ENCODE measurements around the gene TXNRD3.
"Not testable (repeated sequence)": the region's sequence is repeated elsewhere in the genome, so short reads cannot be mapped to it uniquely, and the experiment has no call there.

TXNRD3 gene

GRCh38 chr3:126612479-126613205, 42.3 kb downstream of the TXNRD3 start:
- TF ChIP-seq CTCF (IDR thresholded peaks at IDR 0.05; ENCODE audit: control extremely low read depth, extremely low read depth, low read depth, missing control alignments), result no peak
- DNase-seq (ENCODE audit: extremely low spot score), result no peak
- POLR2A ChIA-PET, result no interaction called here
- CTCF ChIA-PET, result interaction anchor here (1.3 to 1.4 kb wide), 2 partner anchors 8 to 47 kb away, joined by 3 to 5 read pairs; no protein-coding TSS in a partner anchor

DNA sequence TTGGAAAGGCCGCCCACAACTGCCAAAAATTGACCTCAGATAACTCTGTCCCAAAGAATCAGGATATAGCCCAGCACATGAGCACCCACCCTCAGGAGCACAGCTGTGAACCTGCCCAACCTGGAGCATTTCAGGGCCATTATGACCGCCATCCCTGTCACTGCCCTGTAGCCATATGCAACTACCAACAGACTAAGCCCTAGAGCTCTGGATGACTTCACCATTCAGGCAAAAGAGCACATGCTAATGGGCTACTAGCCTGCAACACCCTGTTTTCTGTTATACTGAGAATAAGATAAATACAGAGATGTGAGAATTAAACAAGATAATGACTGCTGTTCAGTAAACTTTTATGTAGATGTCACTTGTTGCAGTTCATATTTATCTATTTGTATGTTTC, 45.0 kb downstream of the TXNRD3 start:
- ChIA-PET CTCF (interaction anchor here (0.8 to 1.8 kb wide), 3 partner anchors 11 to 39 kb away, joined by 3 to 4 read pairs (median 3); no protein-coding TSS in a partner anchor), POLR2A (no interaction called here)
- no peak for TF ChIP-seq CTCF (IDR thresholded peaks at IDR 0.05; ENCODE audit: control extremely low read depth, extremely low read depth, low read depth, missing control alignments)
- no peak for DNase-seq (ENCODE audit: extremely low spot score)

- no peak for DNase-seq (ENCODE audit: extremely low spot score)
- TF ChIP-seq CTCF (IDR thresholded peaks at IDR 0.05; ENCODE audit: control extremely low read depth, extremely low read depth, low read depth, missing control alignments), result no peak
- ChIA-PET CTCF (no interaction called here), POLR2A (no interaction called here)
These were observed 47.6 kb downstream of the TXNRD3 start for GRCh38 chr3:126607214-126607908.

- CTCF ChIA-PET, result no interaction called here
- TF ChIP-seq CTCF (IDR thresholded peaks at IDR 0.05; ENCODE audit: control extremely low read depth, extremely low read depth, low read depth, missing control alignments), result no peak
- DNase-seq (ENCODE audit: extremely low spot score), result no peak
- POLR2A ChIA-PET, result no interaction called here
These were observed 48.9 kb downstream of the TXNRD3 start for GRCh38 chr3:126606001-126606400.

DNA sequence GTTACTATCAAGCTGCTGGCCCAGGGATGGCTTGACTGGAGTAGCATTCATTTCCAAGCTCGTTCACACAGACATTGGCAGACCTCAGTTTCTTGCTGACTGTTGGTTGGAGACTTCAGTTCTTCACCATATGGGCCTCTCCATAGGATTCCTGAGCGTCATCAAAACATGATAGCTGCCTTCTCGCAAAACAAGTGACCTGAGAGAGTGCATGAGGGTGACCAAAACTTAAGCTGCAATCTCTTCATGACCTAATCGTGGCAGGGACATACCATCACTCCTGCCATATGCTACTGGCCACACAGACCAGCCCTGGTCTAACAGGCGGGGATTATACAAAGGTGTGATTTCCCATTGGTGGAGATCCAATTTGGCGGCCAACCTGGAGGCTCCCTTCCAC, 50.2 kb downstream of the TXNRD3 start:
- no peak for TF ChIP-seq CTCF (IDR thresholded peaks at IDR 0.05; ENCODE audit: control extremely low read depth, extremely low read depth, low read depth, missing control alignments)
- CTCF ChIA-PET, result interaction anchor here (0.6 to 1.7 kb wide), 3 partner anchors 8 to 147 kb away, joined by 3 to 5 read pairs (median 3); no protein-coding TSS in a partner anchor
- no peak for DNase-seq (ENCODE audit: extremely low spot score)
- POLR2A ChIA-PET, result no interaction called here

- TF ChIP-seq CTCF (IDR thresholded peaks at IDR 0.05; ENCODE audit: control extremely low read depth, extremely low read depth, low read depth, missing control alignments), result no peak
- CTCF ChIA-PET, result no interaction called here
- DNase-seq (ENCODE audit: extremely low spot score), result no peak
- POLR2A ChIA-PET, result no interaction called here
These were observed 55.8 kb downstream of the TXNRD3 start for GRCh38 chr3:126599101-126599500.

GRCh38 chr3:126595479-126595878, 59.4 kb downstream of the TXNRD3 start:
- POLR2A ChIA-PET; DNase-seq (ENCODE audit: extremely low spot score); CTCF ChIA-PET: not testable (repeated sequence)

GRCh38 chr3:126591515-126591914, 63.4 kb downstream of the TXNRD3 start:
- CTCF ChIA-PET, result interaction anchor here (1.7 kb wide), 1 partner anchor 952 kb away, joined by 3 read pairs; no protein-coding TSS in a partner anchor
- POLR2A ChIA-PET; DNase-seq (ENCODE audit: extremely low spot score): not testable (repeated sequence)

Measured in GM10248 (cell line).